ENCODE data around the gene FMNL3. TPM values are rescaled to one million over a fixed set of nuclear protein-coding genes. Genes with fewer than 3 reads are reported as not detected.
A peak's percentile ranks its signal among the peaks of the same experiment; 100 is the strongest.

Gene FMNL3
- polyA plus RNA-seq, 4 donors, result 0.89 to 8.8 (median 4.1) TPM

DNA sequence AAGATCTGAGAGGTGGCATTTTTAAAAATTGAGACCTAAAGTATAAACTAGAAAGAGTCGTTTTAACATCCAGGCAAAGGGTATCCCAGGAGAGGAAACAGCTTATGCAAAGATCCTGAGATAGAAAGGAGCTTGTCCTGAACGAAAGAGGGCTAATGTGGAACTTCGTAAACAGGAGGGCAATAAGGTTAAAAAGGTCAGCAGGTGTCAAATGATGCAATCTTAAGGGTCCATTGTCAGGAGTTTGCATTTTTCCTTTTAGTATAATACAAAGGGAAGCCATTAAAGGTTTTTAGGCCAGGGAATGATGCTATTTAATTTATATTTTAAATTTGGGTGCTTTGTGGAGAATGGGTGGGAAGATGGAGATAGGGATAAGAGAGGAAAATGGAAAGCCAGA lies 14.4 kb downstream of the FMNL3 start:
- no peaks in the 10 kb centered on the region for H3K9me3 ChIP-seq (ENCODE audit: control insufficient read depth in 2 of 2, insufficient read depth in 1 of 2, low read depth in 1 of 2, low read length in 1 of 2)
- no peak overlapping the region for H3K4me3 ChIP-seq (ENCODE audit: low read depth in 1 of 3, low read length in 3 of 3)
- WGBS, 3 donors, result 63 to 75% (median 71%) methylated on average over 3 of the region's 3 CpGs
- no peak overlapping the region for H3K27ac ChIP-seq (ENCODE audit: low read depth in 1 of 3, low read length in 2 of 3)
- no peaks in the 10 kb centered on the region for H3K36me3 ChIP-seq (ENCODE audit: control insufficient read depth in 3 of 3, insufficient read depth in 2 of 3, low read depth in 1 of 3, low read length in 3 of 3)
- H3K27me3 ChIP-seq (ENCODE audit: control insufficient read depth in 3 of 3, insufficient read depth in 3 of 3, low read length in 3 of 3), result no peaks in the 10 kb centered on the region
- no peak for DNase-seq
- FAIRE-seq, result no peak
- no peaks in the 10 kb centered on the region for H3K4me1 ChIP-seq (ENCODE audit: control insufficient read depth in 3 of 3, insufficient read depth in 2 of 3, low read depth in 1 of 3, low read length in 2 of 3)

DNA sequence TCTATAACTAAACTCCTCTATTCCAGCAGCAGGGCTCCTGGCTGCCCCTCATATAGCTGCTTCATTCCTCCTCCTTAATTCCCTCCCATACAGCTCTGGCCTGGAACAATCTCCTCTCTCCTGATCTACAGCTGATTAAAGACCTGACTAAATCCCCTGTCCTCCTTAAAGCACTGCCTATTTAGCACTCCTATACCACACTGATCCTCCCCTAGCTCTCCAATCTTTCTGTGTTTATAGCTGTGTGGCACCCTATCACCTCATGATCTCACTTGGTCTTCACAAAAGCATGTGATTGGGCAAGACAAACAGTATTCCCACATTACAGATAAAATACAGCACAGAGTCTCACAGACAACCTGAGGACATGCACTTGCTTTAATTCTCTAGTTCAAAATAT lies 17.4 kb downstream of the FMNL3 start:
- Histone ChIP-seq H3K4me3 (ENCODE audit: low read depth in 1 of 3, low read length in 3 of 3) (no peak overlapping the region), H3K27me3 (ENCODE audit: control insufficient read depth in 3 of 3, insufficient read depth in 3 of 3, low read length in 3 of 3) (no peaks in the 10 kb centered on the region), H3K27ac (ENCODE audit: low read depth in 1 of 3, low read length in 2 of 3) (no peak overlapping the region), H3K36me3 (ENCODE audit: control insufficient read depth in 3 of 3, insufficient read depth in 2 of 3, low read depth in 1 of 3, low read length in 3 of 3) (no peaks in the 10 kb centered on the region), H3K4me1 (ENCODE audit: control insufficient read depth in 3 of 3, insufficient read depth in 2 of 3, low read depth in 1 of 3, low read length in 2 of 3) (peaks cover 0 to 2% (median 0%) of the 10 kb centered on the region in 3 donors), H3K9me3 (ENCODE audit: control insufficient read depth in 2 of 2, insufficient read depth in 1 of 2, low read depth in 1 of 2, low read length in 1 of 2) (no peaks in the 10 kb centered on the region)
- FAIRE-seq (no peak), DNase-seq (no peak)

DNA sequence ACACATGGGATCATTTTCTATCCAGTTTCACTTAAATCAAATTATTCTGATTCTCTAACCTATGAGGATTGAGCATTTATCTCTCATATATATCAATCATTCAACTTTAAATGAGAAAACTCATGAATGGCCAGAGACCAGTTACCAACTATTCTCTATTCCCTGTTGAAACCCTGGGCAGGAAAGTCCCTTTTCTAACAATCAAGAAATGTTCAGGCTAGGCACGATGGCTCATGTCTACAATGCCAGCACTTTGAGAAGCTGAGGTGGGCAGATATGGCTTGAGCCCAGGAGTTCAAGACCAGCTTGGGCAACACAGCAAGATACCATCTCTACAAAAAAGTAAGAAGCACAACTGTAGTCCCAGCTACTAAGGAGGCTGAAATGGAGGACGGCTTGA lies 18.0 kb downstream of the FMNL3 start:
- no peak for DNase-seq
- Histone ChIP-seq H3K27ac (ENCODE audit: low read depth in 1 of 3, low read length in 2 of 3) (no peak overlapping the region), H3K36me3 (ENCODE audit: control insufficient read depth in 3 of 3, insufficient read depth in 2 of 3, low read depth in 1 of 3, low read length in 3 of 3) (no peaks in the 10 kb centered on the region), H3K4me3 (ENCODE audit: low read depth in 1 of 3, low read length in 3 of 3) (no peak overlapping the region), H3K9me3 (ENCODE audit: control insufficient read depth in 2 of 2, insufficient read depth in 1 of 2, low read depth in 1 of 2, low read length in 1 of 2) (no peaks in the 10 kb centered on the region), H3K27me3 (ENCODE audit: control insufficient read depth in 3 of 3, insufficient read depth in 3 of 3, low read length in 3 of 3) (no peaks in the 10 kb centered on the region), H3K4me1 (ENCODE audit: control insufficient read depth in 3 of 3, insufficient read depth in 2 of 3, low read depth in 1 of 3, low read length in 2 of 3) (peaks cover 0 to 5% (median 0%) of the 10 kb centered on the region in 3 donors)
- FAIRE-seq, result no peak
- 72 to 88% (median 83%) methylated on average over 2 of the region's 2 CpGs for WGBS, 3 donors

DNA sequence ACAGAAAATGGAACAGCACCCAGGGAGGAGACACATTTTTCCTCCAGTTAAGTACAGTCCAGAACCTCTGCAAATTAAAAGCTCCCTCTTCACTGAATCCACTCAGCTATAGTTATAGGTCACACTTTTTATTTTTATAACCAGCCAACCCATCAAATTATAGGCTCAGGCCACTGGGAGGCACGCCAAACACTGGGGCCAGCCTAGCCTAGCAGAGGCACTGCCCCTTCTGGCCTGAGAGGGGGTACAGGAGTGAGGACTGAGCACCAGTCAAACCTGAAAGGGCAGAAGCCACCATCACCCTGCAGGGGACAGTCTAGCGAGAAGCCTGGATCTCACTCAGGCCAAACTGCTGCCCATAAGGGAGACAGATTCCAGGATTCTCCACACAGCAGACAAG lies 19.3 kb downstream of the FMNL3 start:
- no peak for DNase-seq
- WGBS, 3 donors, result 89 to 100% (median 98%) methylated on average over 2 of the region's 2 CpGs
- no peak for FAIRE-seq
- Histone ChIP-seq H3K27me3 (ENCODE audit: control insufficient read depth in 3 of 3, insufficient read depth in 3 of 3, low read length in 3 of 3) (no peaks in the 10 kb centered on the region), H3K9me3 (ENCODE audit: control insufficient read depth in 2 of 2, insufficient read depth in 1 of 2, low read depth in 1 of 2, low read length in 1 of 2) (no peaks in the 10 kb centered on the region), H3K4me1 (ENCODE audit: control insufficient read depth in 3 of 3, insufficient read depth in 2 of 3, low read depth in 1 of 3, low read length in 2 of 3) (peaks cover 0 to 5% (median 0%) of the 10 kb centered on the region in 3 donors), H3K4me3 (ENCODE audit: low read depth in 1 of 3, low read length in 3 of 3) (no peak overlapping the region), H3K27ac (ENCODE audit: low read depth in 1 of 3, low read length in 2 of 3) (no peak overlapping the region), H3K36me3 (ENCODE audit: control insufficient read depth in 3 of 3, insufficient read depth in 2 of 3, low read depth in 1 of 3, low read length in 3 of 3) (no peaks in the 10 kb centered on the region)

DNA sequence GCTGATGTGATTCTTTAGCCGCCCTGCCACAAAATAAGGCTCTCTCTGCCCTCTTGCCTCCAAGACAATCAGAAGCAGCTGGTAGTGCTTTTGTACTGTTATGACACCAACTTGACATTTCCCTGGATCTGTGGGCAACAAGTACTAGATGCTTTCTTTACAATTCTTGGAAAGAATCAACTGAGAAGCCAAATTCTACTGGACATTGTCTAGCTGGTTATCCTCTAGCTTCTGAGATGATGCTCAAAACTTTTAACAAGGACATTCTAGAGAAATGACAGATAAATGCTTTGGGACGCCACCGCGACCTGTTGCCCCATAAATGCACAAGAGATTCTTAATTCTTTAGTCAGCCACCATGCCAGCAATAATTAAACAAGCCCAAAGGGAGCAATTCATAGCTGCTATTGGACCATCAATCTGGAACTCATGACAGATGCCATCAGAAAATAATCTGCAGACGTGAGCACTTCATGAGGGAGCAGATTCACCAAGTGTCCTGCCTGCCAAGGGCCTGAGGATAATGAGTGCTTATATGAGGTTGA lies 22.8 kb downstream of the FMNL3 start:
- DNase-seq (no peak), FAIRE-seq (no peak)
- Histone ChIP-seq H3K36me3 (ENCODE audit: control insufficient read depth in 3 of 3, insufficient read depth in 2 of 3, low read depth in 1 of 3, low read length in 3 of 3) (no peaks in the 10 kb centered on the region), H3K27me3 (ENCODE audit: control insufficient read depth in 3 of 3, insufficient read depth in 3 of 3, low read length in 3 of 3) (no peaks in the 10 kb centered on the region), H3K27ac (ENCODE audit: low read depth in 1 of 3, low read length in 2 of 3) (no peak overlapping the region), H3K9me3 (ENCODE audit: control insufficient read depth in 2 of 2, insufficient read depth in 1 of 2, low read depth in 1 of 2, low read length in 1 of 2) (no peaks in the 10 kb centered on the region), H3K4me1 (ENCODE audit: control insufficient read depth in 3 of 3, insufficient read depth in 2 of 3, low read depth in 1 of 3, low read length in 2 of 3) (peaks cover 0 to 5% (median 0%) of the 10 kb centered on the region in 3 donors), H3K4me3 (ENCODE audit: low read depth in 1 of 3, low read length in 3 of 3) (no peak overlapping the region)
- WGBS, 3 donors, result 86 to 97% (median 93%) methylated on average over 5 of the region's 5 CpGs

DNA sequence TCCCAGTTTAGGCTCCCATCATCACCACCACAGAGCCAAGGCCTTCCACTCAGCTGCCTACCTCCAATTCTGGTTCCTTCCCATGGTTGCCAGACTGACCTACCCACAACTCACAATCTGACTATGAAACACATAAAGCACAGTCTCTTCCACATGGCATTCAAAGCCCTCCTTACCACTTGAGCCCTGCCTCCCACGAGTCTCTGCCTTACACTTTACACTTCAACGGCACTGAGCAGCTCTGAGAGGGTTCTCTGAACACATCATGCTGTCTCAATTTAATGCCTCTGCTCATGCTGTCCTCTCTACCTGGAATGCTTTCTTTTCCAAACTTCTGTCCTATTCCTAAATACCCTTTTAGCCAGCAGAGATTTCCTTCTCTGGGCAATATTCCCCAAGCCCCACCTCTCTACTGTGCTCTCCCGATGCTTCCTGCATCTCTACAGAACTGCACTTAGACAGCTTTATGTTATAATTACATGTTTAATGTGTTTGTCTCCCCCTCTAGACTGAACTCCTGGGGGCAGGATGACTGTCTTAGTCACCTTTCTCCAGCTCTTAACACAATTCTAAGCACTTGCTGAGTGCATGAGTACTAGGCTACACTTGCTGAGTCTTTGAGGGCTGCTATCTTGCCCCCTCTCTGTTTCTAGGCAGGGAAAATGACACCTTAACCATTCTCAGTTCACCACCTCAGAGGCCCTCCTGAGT lies 23.5 kb downstream of the FMNL3 start:
- no peaks in the 10 kb centered on the region for H3K36me3 ChIP-seq (ENCODE audit: control insufficient read depth in 3 of 3, insufficient read depth in 2 of 3, low read depth in 1 of 3, low read length in 3 of 3)
- FAIRE-seq, result no peak

DNA sequence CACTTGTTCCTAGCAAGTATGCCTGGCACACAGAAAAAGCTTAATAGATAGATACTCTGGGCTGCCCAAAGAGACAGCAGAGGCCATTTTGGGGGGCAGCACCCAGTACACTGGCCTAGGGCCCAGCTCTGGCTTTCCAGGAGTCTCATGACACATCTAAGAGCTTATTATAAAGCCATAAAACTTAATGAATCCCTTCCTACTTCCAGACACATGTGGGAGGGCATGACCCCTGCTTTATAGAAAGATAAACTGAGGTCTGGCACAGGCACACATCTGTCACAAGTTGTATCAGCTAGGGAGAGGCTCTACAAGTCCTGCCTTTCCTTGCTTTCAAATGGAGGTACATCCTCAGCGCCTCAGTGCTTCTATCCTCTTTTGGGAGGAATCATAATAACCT lies 27.1 kb downstream of the FMNL3 start:
- H3K27me3 ChIP-seq (ENCODE audit: control insufficient read depth in 3 of 3, insufficient read depth in 3 of 3, low read length in 3 of 3), result no peaks in the 10 kb centered on the region
- peaks cover 0 to 5% (median 3%) of the 10 kb centered on the region in 3 donors for H3K4me1 ChIP-seq (ENCODE audit: control insufficient read depth in 3 of 3, insufficient read depth in 2 of 3, low read depth in 1 of 3, low read length in 2 of 3)
- no peak for FAIRE-seq
- no peak for DNase-seq
- no peak overlapping the region for H3K27ac ChIP-seq (ENCODE audit: low read depth in 1 of 3, low read length in 2 of 3)
- H3K36me3 ChIP-seq (ENCODE audit: control insufficient read depth in 3 of 3, insufficient read depth in 2 of 3, low read depth in 1 of 3, low read length in 3 of 3), result no peaks in the 10 kb centered on the region
- H3K4me3 ChIP-seq (ENCODE audit: low read depth in 1 of 3, low read length in 3 of 3), result no peak overlapping the region
- WGBS, 3 donors, result 82 to 91% (median 88%) methylated on average over 1 of the region's 1 CpG
- H3K9me3 ChIP-seq (ENCODE audit: control insufficient read depth in 2 of 2, insufficient read depth in 1 of 2, low read depth in 1 of 2, low read length in 1 of 2), result no peaks in the 10 kb centered on the region

More for the DNA sequence above, 23.5 kb downstream of the FMNL3 start:
- no peak overlapping the region for H3K27ac ChIP-seq (ENCODE audit: low read depth in 1 of 3, low read length in 2 of 3)
- no peak for DNase-seq
- H3K27me3 ChIP-seq (ENCODE audit: control insufficient read depth in 3 of 3, insufficient read depth in 3 of 3, low read length in 3 of 3), result no peaks in the 10 kb centered on the region
- 60 to 74% (median 72%) methylated on average over 3 of the region's 3 CpGs for WGBS, 3 donors
- H3K4me1 ChIP-seq (ENCODE audit: control insufficient read depth in 3 of 3, insufficient read depth in 2 of 3, low read depth in 1 of 3, low read length in 2 of 3), result peaks cover 0 to 5% (median 0%) of the 10 kb centered on the region in 3 donors
- H3K4me3 ChIP-seq (ENCODE audit: low read depth in 1 of 3, low read length in 3 of 3), result no peak overlapping the region
- no peaks in the 10 kb centered on the region for H3K9me3 ChIP-seq (ENCODE audit: control insufficient read depth in 2 of 2, insufficient read depth in 1 of 2, low read depth in 1 of 2, low read length in 1 of 2)

DNA sequence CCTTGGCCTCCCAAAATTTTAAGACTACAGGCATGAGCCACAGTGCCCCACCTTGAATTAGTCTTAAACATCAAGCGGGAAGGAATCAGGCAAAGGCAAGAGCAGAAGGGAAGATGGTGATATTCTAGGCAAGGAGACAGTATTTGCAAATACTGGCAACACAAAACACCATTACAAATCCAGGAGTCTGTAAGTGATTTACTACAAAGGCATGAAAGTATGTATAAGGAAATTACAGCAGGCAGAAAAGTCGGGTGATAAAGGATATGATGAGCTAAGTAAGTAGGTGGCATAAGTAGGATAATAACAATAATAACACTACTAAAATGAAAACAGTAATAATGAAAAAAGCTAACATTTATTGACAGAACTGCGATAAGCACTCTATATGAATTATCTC lies 28.5 kb downstream of the FMNL3 start:
- no peak overlapping the region for H3K27ac ChIP-seq (ENCODE audit: low read depth in 1 of 3, low read length in 2 of 3)
- no peaks in the 10 kb centered on the region for H3K36me3 ChIP-seq (ENCODE audit: control insufficient read depth in 3 of 3, insufficient read depth in 2 of 3, low read depth in 1 of 3, low read length in 3 of 3)
- no peak overlapping the region for H3K4me3 ChIP-seq (ENCODE audit: low read depth in 1 of 3, low read length in 3 of 3)
- H3K4me1 ChIP-seq (ENCODE audit: control insufficient read depth in 3 of 3, insufficient read depth in 2 of 3, low read depth in 1 of 3, low read length in 2 of 3), result peaks cover 0 to 16% (median 4%) of the 10 kb centered on the region in 3 donors
- DNase-seq (no peak), FAIRE-seq (no peak)
- H3K27me3 ChIP-seq (ENCODE audit: control insufficient read depth in 3 of 3, insufficient read depth in 3 of 3, low read length in 3 of 3), result no peaks in the 10 kb centered on the region
- no peaks in the 10 kb centered on the region for H3K9me3 ChIP-seq (ENCODE audit: control insufficient read depth in 2 of 2, insufficient read depth in 1 of 2, low read depth in 1 of 2, low read length in 1 of 2)
- WGBS, 3 donors, result 64 to 76% (median 72%) methylated on average over 3 of the region's 3 CpGs

DNA sequence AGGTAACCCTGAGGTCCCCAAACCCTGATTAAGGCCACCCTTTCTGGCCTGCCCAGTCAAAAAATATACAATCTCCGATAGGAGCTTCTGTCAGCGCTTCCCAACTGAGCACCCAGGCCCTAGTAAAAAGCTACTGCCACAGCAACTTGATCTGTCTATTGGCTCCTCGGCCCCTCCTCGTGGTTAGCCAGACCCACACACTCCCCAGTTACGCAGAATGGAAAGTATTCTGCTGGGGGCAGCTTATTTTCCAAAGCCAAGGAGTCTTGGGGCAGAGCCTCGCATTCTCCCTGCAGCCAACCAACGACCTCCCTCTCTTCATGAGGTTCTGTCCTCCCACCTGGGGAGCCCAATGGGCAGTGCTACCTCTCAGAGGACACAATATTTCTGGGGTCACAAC lies 32.1 kb downstream of the FMNL3 start:
- WGBS, 3 donors, result 72 to 88% (median 76%) methylated on average over 7 of the region's 7 CpGs
- H3K36me3 ChIP-seq (ENCODE audit: control insufficient read depth in 3 of 3, insufficient read depth in 2 of 3, low read depth in 1 of 3, low read length in 3 of 3), result peaks cover 0 to 2% (median 0%) of the 10 kb centered on the region in 3 donors
- no peak overlapping the region for H3K4me3 ChIP-seq (ENCODE audit: low read depth in 1 of 3, low read length in 3 of 3)
- DNase-seq (no peak), FAIRE-seq (no peak)
- H3K9me3 ChIP-seq (ENCODE audit: control insufficient read depth in 2 of 2, insufficient read depth in 1 of 2, low read depth in 1 of 2, low read length in 1 of 2), result no peaks in the 10 kb centered on the region
- H3K4me1 ChIP-seq (ENCODE audit: control insufficient read depth in 3 of 3, insufficient read depth in 2 of 3, low read depth in 1 of 3, low read length in 2 of 3), result peaks cover 0 to 37% (median 19%) of the 10 kb centered on the region in 3 donors
- H3K27me3 ChIP-seq (ENCODE audit: control insufficient read depth in 3 of 3, insufficient read depth in 3 of 3, low read length in 3 of 3), result no peaks in the 10 kb centered on the region
- H3K27ac ChIP-seq (ENCODE audit: low read depth in 1 of 3, low read length in 2 of 3), result peak overlapping the region in 2 of 3 donors; percentile 84 to 94

All from small intestine (tissue), 7 donors.